Vagina (tissue), 2 donors: Measurements from ENCODE around the gene FMN2.
"Not testable (repeated sequence)": the region's sequence is repeated elsewhere in the genome, so short reads cannot be mapped to it uniquely, and the experiment has no call there.

ENCODE experiments used
- POLR2A ChIP-seq, 2 donors: fragments of 450-650 bp; IDR thresholded peaks; one replicate each; pipeline ENCODE4 v1.6.1; 2017; ENCODE audit warnings: antibody characterized with exemption in 2 of 2, mild to moderate bottlenecking in 2 of 2, moderate library complexity in 2 of 2
- POLR2AphosphoS5 ChIP-seq, 2 donors: sonication (generic); formaldehyde crosslinking; IDR thresholded peaks; one replicate each; pipeline ENCODE4 v1.9.0; 2017; ENCODE audit warnings: antibody characterized with exemption in 2 of 2, mild to moderate bottlenecking in 2 of 2, low read depth in 1 of 2; ENCODE audit not compliant: insufficient read depth in 1 of 2
- TF ChIP-seq, protein P1 (sequence below), 3 experiments: fragments of 450-650 bp in 2 of 3; fragments of 200-600 bp in 1 of 3; sonication (generic) in 1 of 3; IDR thresholded peaks; one replicate each; pipeline ENCODE4 v1.5.1; 2017 to 2019; ENCODE audit warnings: antibody characterized with exemption in 3 of 3, mild to moderate bottlenecking in 2 of 3, moderate library complexity in 2 of 3

DNA sequence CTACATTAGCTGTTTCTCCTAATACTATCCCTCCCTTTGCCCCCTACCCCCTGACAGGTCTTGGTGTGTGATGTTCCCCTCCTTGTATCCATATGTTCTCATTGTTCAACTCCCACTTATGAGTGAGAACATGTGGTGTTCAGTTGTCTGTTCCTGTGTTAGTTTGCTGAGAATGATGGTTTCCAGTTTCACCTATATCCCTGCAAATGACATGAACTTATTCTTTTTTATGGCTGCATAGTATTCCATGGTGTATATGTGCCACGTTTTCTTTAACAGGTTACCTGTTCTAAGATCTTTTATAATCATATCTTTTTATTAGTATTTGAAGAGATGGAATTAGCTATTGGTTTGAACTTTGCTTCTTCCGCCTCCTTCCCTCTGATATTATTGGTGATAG lies 172.8 kb downstream of the FMN2 start:
- TF ChIP-seq POLR2AphosphoS5 (IDR thresholded peaks at IDR 0.05; ENCODE audit: insufficient read depth in 1 of 2, low read depth in 1 of 2); POLR2A (IDR thresholded peaks at IDR 0.05): not testable (repeated sequence)
- TF ChIP-seq, protein P1, sequence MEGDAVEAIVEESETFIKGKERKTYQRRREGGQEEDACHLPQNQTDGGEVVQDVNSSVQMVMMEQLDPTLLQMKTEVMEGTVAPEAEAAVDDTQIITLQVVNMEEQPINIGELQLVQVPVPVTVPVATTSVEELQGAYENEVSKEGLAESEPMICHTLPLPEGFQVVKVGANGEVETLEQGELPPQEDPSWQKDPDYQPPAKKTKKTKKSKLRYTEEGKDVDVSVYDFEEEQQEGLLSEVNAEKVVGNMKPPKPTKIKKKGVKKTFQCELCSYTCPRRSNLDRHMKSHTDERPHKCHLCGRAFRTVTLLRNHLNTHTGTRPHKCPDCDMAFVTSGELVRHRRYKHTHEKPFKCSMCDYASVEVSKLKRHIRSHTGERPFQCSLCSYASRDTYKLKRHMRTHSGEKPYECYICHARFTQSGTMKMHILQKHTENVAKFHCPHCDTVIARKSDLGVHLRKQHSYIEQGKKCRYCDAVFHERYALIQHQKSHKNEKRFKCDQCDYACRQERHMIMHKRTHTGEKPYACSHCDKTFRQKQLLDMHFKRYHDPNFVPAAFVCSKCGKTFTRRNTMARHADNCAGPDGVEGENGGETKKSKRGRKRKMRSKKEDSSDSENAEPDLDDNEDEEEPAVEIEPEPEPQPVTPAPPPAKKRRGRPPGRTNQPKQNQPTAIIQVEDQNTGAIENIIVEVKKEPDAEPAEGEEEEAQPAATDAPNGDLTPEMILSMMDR (IDR thresholded peaks at IDR 0.05) = not testable (repeated sequence)
